ENCODE measurements around the gene SLC44A5. TPM values are rescaled to one million over a fixed set of nuclear protein-coding genes. Genes with fewer than 3 reads are reported as not detected.
A peak's percentile ranks its signal among the peaks of the same experiment; 100 is the strongest.
"Not testable (repeated sequence)": the region's sequence is repeated elsewhere in the genome, so short reads cannot be mapped to it uniquely, and the experiment has no call there.

SLC44A5 gene
- total RNA-seq (10 to 100 TPM; 13.1 to 37.7 TPM), polyA plus RNA-seq (ENCODE audit: insufficient read length in 2 of 2) (10 to 100 TPM; 27.9 to 37.7 TPM)
- long read RNA-seq, donor 1, result 0 reads
- long read RNA-seq, donor 2, result 0 reads
- long read RNA-seq, donor 3, result 0 reads
- long read RNA-seq, donor 4, result 0 reads

DNA sequence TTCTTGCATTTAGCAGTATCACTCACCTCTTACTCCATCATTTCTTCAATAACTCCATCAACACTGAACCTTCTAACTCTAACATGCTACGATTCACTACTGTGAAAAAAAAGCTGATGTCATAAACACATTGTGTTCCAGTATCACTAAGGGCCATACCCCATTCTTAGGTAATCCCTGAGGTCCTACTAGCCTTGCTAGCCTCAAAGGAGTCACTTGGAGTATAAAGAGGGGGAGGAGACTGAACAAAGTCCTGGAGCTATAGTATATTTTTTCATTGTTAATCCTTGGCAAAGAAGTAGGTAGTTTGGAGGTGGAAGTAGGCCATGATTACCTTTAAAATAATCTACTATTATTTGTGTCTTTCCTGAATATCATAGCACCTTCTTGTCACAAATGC is at the start of gene SLC44A5:
Gene SLC44A5 (minus strand): TSS at position 101 of the 400 bp plus-strand sequence. CDS start 69,667 bp downstream, outside the sequence.
- no CpG with 5 or more reads among the region's 1 CpG for WGBS (ENCODE audit: insufficient coverage)

DNA sequence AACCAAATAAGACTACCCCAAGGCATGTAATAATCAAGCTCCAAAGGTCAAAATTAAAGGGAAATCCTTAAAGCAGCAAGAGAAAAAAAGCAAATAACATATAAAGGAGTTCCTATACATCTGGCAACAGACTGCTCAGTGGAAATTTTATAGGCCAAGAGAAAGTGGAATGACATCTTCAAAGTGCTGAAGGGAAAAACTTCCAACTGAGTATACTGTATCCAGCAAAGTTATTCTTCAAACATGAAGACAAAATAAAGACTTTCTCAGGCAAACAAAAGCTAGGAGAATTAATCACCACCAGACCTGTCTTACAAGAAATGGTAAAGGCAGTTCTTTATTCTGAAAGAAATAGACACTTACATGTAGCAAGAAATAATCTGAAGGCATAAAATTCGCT is 45.0 kb upstream of the SLC44A5 start:
- DNase-seq (ENCODE audit: low read depth in 4 of 6, low spot score in 6 of 6), result no peak
- no peak overlapping the region for H3K4me3 ChIP-seq (ENCODE audit: low read depth, low read length)
- no peak overlapping the region for H3K27ac ChIP-seq (ENCODE audit: low read depth, low read length)
- no peaks in the 10 kb centered on the region for H3K4me1 ChIP-seq (ENCODE audit: control insufficient read depth, insufficient read depth, low read length)
- H3K27me3 ChIP-seq (ENCODE audit: control insufficient read depth, insufficient read depth, low read length), result no peaks in the 10 kb centered on the region
- peaks cover 6% of the 10 kb centered on the region for H3K9me3 ChIP-seq (ENCODE audit: control insufficient read depth, insufficient read depth, low read length)
- no CpG with 5 or more reads among the region's 1 CpG for WGBS (ENCODE audit: insufficient coverage)
- H3K36me3 ChIP-seq (ENCODE audit: control insufficient read depth, insufficient read depth, low read length), result no peaks in the 10 kb centered on the region

More for the DNA sequence above, at the start of gene SLC44A5:
- Histone ChIP-seq H3K27ac (ENCODE audit: low read depth, low read length) (no peak within 1 kb of the TSS), H3K4me3 (ENCODE audit: low read depth, low read length) (no peak within 1 kb of the TSS), H3K9me3 (ENCODE audit: control insufficient read depth, insufficient read depth, low read length) (no peaks in the 10 kb centered on the region), H3K4me1 (ENCODE audit: control insufficient read depth, insufficient read depth, low read length) (peaks cover 13% of the 10 kb centered on the region), H3K27me3 (ENCODE audit: control insufficient read depth, insufficient read depth, low read length) (peaks cover 4% of the 10 kb centered on the region), H3K36me3 (ENCODE audit: control insufficient read depth, insufficient read depth, low read length) (no peaks in the 10 kb centered on the region)
- DNase-seq (ENCODE audit: low read depth in 4 of 6, low spot score in 6 of 6), result no peak

DNA sequence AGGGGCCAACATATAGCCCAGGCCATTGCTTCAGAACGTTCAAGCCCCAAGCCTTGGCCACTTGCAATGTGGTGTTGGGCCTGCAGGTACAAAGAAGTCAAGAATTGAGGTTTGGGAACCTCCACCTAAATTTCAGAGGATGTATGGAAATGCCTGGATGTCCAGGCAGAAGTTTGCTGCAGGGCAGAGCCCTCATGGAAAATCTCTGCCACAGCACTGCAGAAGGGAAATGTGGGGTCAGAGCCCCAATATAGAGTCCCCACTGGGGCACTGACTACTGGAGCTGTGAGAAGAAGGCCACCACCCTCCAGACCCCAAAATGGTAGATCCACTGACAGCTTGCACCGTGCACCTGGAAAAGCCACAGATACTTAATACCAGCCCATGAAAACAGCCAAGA is 36.3 kb upstream of the SLC44A5 start:
- not testable (repeated sequence) for H3K36me3 ChIP-seq (ENCODE audit: control insufficient read depth, insufficient read depth, low read length); H3K27ac ChIP-seq (ENCODE audit: low read depth, low read length); H3K4me1 ChIP-seq (ENCODE audit: control insufficient read depth, insufficient read depth, low read length); DNase-seq (ENCODE audit: low read depth in 4 of 6, low spot score in 6 of 6); H3K4me3 ChIP-seq (ENCODE audit: low read depth, low read length); H3K27me3 ChIP-seq (ENCODE audit: control insufficient read depth, insufficient read depth, low read length); H3K9me3 ChIP-seq (ENCODE audit: control insufficient read depth, insufficient read depth, low read length)
- 100% methylated on average over 2 of the region's 2 CpGs for WGBS (ENCODE audit: insufficient coverage)

DNA sequence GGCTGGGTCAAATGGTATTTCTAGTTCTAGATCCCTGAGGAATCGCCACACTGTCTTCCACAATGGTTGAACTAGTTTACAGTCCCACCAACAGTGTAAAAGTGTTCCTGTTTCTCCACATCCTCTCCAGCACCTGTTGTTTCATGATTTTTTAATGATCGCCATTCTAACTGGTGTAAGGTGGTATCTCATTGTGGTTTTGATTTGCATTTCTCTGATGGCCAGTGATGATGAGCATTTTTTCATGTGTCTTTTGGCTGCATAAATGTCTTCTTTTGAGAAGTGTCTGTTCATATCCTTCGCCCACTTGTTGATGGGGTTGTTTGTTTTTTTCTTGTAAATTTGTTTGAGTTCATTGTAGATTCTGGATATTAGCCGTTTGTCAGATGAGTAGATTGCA is 34.2 kb upstream of the SLC44A5 start:
- H3K4me1 ChIP-seq (ENCODE audit: control insufficient read depth, insufficient read depth, low read length); H3K4me3 ChIP-seq (ENCODE audit: low read depth, low read length); H3K9me3 ChIP-seq (ENCODE audit: control insufficient read depth, insufficient read depth, low read length); DNase-seq (ENCODE audit: low read depth in 4 of 6, low spot score in 6 of 6); H3K27me3 ChIP-seq (ENCODE audit: control insufficient read depth, insufficient read depth, low read length); H3K36me3 ChIP-seq (ENCODE audit: control insufficient read depth, insufficient read depth, low read length); H3K27ac ChIP-seq (ENCODE audit: low read depth, low read length): not testable (repeated sequence)
- no CpG with 5 or more reads among the region's 4 CpGs for WGBS (ENCODE audit: insufficient coverage)

DNA sequence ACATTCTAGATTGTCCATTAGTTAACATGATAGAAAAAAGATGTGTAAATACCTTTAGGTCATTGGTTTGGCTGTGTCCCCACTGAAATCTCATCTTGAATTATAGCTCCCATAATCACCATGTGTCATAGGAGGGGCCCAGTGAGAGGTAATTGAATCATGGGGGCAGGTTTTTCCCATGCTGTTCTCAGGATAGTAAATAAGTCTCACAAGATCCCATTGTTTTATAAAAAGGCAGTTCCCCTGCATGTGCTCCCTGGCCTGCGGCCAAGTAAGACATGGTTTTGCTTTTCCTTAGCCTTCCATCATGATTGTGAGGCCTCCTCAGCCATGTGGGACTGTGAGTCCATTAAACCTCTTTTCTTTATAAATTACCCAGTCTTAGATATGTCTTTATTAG is 32.5 kb upstream of the SLC44A5 start:
- H3K9me3 ChIP-seq (ENCODE audit: control insufficient read depth, insufficient read depth, low read length), result no peaks in the 10 kb centered on the region
- H3K4me3 ChIP-seq (ENCODE audit: low read depth, low read length), result no peak overlapping the region
- H3K36me3 ChIP-seq (ENCODE audit: control insufficient read depth, insufficient read depth, low read length), result no peaks in the 10 kb centered on the region
- H3K27ac ChIP-seq (ENCODE audit: low read depth, low read length), result no peak overlapping the region
- H3K4me1 ChIP-seq (ENCODE audit: control insufficient read depth, insufficient read depth, low read length), result no peaks in the 10 kb centered on the region
- 20% methylated on average over 1 of the region's 1 CpG for WGBS (ENCODE audit: insufficient coverage)
- DNase-seq (ENCODE audit: low read depth in 4 of 6, low spot score in 6 of 6), result peak in 2 of 6 donors; percentile 32 to 49
- H3K27me3 ChIP-seq (ENCODE audit: control insufficient read depth, insufficient read depth, low read length), result no peaks in the 10 kb centered on the region

DNA sequence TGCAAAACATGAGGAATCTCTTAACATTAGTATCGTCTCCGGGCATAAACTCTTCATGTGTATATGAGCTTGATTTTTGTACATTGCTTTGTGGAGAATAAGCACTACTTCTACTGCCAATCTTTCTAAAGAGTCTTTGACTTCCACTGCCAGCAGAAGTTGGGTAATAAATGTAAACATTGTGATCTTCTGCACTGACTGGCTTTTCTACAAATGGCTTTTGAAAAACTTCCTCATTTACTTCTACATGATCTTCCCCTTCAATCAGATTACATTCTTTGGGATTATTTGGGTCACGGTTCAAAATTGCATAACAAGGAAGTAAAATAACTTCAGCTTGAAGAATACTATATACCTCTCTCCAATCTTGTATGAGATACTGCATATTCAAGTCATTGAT is 30.4 kb upstream of the SLC44A5 start:
- WGBS (ENCODE audit: insufficient coverage), result no CpG with 5 or more reads among the region's 3 CpGs
- H3K36me3 ChIP-seq (ENCODE audit: control insufficient read depth, insufficient read depth, low read length), result no peaks in the 10 kb centered on the region
- H3K4me1 ChIP-seq (ENCODE audit: control insufficient read depth, insufficient read depth, low read length), result no peaks in the 10 kb centered on the region
- H3K4me3 ChIP-seq (ENCODE audit: low read depth, low read length), result no peak overlapping the region
- DNase-seq (ENCODE audit: low read depth in 4 of 6, low spot score in 6 of 6), result no peak
- no peaks in the 10 kb centered on the region for H3K27me3 ChIP-seq (ENCODE audit: control insufficient read depth, insufficient read depth, low read length)
- no peaks in the 10 kb centered on the region for H3K9me3 ChIP-seq (ENCODE audit: control insufficient read depth, insufficient read depth, low read length)
- no peak overlapping the region for H3K27ac ChIP-seq (ENCODE audit: low read depth, low read length)

DNA sequence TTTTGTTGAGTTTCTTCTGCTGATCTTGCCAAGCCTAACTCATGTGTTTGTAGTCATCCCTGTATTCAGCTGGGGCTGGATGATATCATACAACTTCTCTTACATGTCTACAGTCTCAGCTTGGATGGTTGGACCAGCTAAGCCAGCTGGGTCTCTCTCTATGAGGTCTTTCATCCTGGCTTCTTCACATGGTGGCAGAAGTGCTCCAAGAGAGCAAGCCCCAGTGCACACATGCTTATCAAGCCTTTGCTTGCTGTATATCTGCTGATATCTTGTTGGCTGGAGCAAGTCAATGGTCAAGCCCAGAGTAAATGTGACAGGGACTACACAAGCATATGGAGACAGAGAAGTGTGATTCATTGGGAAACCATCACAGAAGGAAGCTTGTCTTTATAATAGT is 29.2 kb upstream of the SLC44A5 start:
- DNase-seq (ENCODE audit: low read depth in 4 of 6, low spot score in 6 of 6), result no peak
- no peaks in the 10 kb centered on the region for H3K27me3 ChIP-seq (ENCODE audit: control insufficient read depth, insufficient read depth, low read length)
- H3K27ac ChIP-seq (ENCODE audit: low read depth, low read length), result no peak overlapping the region
- no peaks in the 10 kb centered on the region for H3K9me3 ChIP-seq (ENCODE audit: control insufficient read depth, insufficient read depth, low read length)
- H3K4me1 ChIP-seq (ENCODE audit: control insufficient read depth, insufficient read depth, low read length), result no peaks in the 10 kb centered on the region
- no peaks in the 10 kb centered on the region for H3K36me3 ChIP-seq (ENCODE audit: control insufficient read depth, insufficient read depth, low read length)
- H3K4me3 ChIP-seq (ENCODE audit: low read depth, low read length), result no peak overlapping the region

DNA sequence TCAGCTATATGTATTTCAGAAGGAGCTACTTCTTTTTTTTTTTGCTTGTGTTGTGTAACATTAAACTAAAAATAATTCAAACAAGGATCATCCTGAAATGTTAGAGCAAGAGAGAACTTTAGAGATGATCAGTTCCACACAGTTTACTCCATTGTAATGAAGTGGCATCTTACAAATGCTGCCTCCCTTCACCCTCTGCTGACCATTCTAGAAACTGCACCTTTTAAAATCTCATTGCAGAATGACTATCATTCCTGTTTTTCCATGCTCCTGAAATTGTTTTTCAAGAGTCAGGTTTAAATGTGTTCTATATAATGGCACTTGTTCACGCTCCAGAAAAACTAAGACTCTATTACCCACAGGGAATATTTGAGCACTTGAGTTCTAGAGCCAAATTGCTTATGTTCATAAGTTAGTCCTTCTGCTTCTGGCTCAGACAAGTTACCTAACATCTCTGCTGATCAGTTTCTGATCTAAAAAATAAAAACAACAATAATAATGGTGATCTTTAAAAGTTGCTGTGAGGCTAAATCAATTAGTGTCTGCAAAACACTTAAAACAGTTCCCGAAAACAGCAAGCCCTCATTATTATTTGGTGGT is 21.5 kb upstream of the SLC44A5 start:
- H3K9me3 ChIP-seq (ENCODE audit: control insufficient read depth, insufficient read depth, low read length), result no peaks in the 10 kb centered on the region
- no peaks in the 10 kb centered on the region for H3K4me1 ChIP-seq (ENCODE audit: control insufficient read depth, insufficient read depth, low read length)
- H3K36me3 ChIP-seq (ENCODE audit: control insufficient read depth, insufficient read depth, low read length), result no peaks in the 10 kb centered on the region
- DNase-seq (ENCODE audit: low read depth in 4 of 6, low spot score in 6 of 6), result peak in 2 of 6 donors; percentile 80 to 89
- H3K27ac ChIP-seq (ENCODE audit: low read depth, low read length), result no peak overlapping the region
- no CpG with 5 or more reads among the region's 2 CpGs for WGBS (ENCODE audit: insufficient coverage)
- no peak overlapping the region for H3K4me3 ChIP-seq (ENCODE audit: low read depth, low read length)
- H3K27me3 ChIP-seq (ENCODE audit: control insufficient read depth, insufficient read depth, low read length), result no peaks in the 10 kb centered on the region

DNA sequence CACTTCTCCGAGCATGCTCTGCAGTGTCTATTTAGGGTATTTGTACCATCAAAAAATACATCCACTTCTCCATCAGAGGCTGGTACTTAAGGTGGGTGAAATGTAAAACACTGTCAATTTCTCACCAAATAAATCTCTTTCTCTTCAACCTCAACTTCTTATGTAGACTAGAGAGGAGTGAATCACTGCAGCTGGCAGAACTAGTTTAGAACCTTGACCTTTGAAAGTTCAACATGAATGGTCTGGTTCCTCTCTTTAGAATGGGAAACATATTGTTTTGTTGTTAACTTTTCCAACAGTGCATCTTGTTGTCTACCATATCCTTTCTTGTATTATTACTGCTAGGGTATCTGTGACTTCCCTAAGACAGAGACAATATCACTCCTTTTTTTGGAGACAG is 20.1 kb upstream of the SLC44A5 start:
- Histone ChIP-seq H3K27me3 (ENCODE audit: control insufficient read depth, insufficient read depth, low read length) (no peaks in the 10 kb centered on the region), H3K27ac (ENCODE audit: low read depth, low read length) (no peak overlapping the region), H3K9me3 (ENCODE audit: control insufficient read depth, insufficient read depth, low read length) (no peaks in the 10 kb centered on the region), H3K4me1 (ENCODE audit: control insufficient read depth, insufficient read depth, low read length) (no peaks in the 10 kb centered on the region), H3K4me3 (ENCODE audit: low read depth, low read length) (no peak overlapping the region), H3K36me3 (ENCODE audit: control insufficient read depth, insufficient read depth, low read length) (no peaks in the 10 kb centered on the region)
- DNase-seq (ENCODE audit: low read depth in 4 of 6, low spot score in 6 of 6), result no peak
- no CpG with 5 or more reads among the region's 1 CpG for WGBS (ENCODE audit: insufficient coverage)

DNA sequence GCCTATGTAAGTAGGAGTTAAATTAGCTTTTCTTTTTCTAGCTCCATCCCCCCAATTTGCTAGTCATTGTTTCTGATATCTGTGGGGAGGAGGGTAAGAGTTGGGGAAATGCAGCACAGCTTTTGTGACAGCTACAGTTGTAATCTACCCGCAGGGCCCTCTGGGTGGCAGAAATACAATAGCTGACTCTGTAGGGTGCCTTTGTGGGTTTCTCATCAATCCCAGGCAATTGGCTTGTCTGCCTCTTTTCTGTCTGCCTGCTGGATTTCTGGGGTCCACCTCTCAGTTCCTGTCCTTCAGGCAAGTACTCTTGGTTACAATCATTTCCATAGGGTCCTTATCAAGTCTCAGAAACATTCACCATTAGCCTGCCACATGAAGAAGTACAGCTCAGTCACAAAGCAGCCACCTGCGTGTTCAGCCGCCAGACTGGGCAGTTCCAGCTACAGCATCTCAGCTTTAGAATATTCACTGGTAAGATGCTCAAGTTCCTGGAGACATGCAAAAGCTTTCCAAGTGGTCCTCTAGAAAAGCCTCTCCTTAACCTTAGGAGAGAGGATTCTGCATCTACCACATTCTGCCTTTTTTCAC is 19.2 kb upstream of the SLC44A5 start:
- Histone ChIP-seq H3K27ac (ENCODE audit: low read depth, low read length) (no peak overlapping the region), H3K27me3 (ENCODE audit: control insufficient read depth, insufficient read depth, low read length) (no peaks in the 10 kb centered on the region), H3K4me1 (ENCODE audit: control insufficient read depth, insufficient read depth, low read length) (no peaks in the 10 kb centered on the region), H3K36me3 (ENCODE audit: control insufficient read depth, insufficient read depth, low read length) (no peaks in the 10 kb centered on the region), H3K9me3 (ENCODE audit: control insufficient read depth, insufficient read depth, low read length) (no peaks in the 10 kb centered on the region), H3K4me3 (ENCODE audit: low read depth, low read length) (no peak overlapping the region)
- peak in 1 of 6 donors; percentile 51 for DNase-seq (ENCODE audit: low read depth in 4 of 6, low spot score in 6 of 6)
- 33% methylated on average over 3 of the region's 3 CpGs for WGBS (ENCODE audit: insufficient coverage)
